Stomach (tissue), 4 donors: ENCODE results near the gene SRL.

Source experiments
- CTCF ChIP-seq, 7 experiments: fragments of 450-650 bp in 4 of 7; fragments of 200-600 bp in 3 of 7; sonication (generic) in 3 of 7; IDR thresholded peaks; one replicate each; pipeline ENCODE4 v1.5.1; 2016 to 2019; ENCODE audit warnings: antibody characterized with exemption in 7 of 7, control low read depth in 2 of 7, mild to moderate bottlenecking in 1 of 7
- POLR2A ChIP-seq, 4 donors: fragments of 450-650 bp; IDR thresholded peaks; one replicate each; pipeline ENCODE4 v1.6.1; 2016; ENCODE audit warnings: antibody characterized with exemption in 4 of 4, control low read depth in 2 of 4, mild to moderate bottlenecking in 1 of 4, moderate library complexity in 1 of 4
- POLR2AphosphoS5 ChIP-seq, 3 donors: sonication (generic); formaldehyde crosslinking; IDR thresholded peaks; one replicate each; pipeline ENCODE4 v1.6.1; 2016; ENCODE audit warnings: antibody characterized with exemption in 3 of 3

GRCh38 chr16:4246777-4247459 is 5.0 kb upstream of the SRL start:
- TF ChIP-seq CTCF (IDR thresholded peaks at IDR 0.05) (no peak), POLR2AphosphoS5 (IDR thresholded peaks at IDR 0.05) (no peak), POLR2A (IDR thresholded peaks at IDR 0.05) (no peak)
